GM19099 (cell line): ENCODE data around the gene CCDC88C.

Experiments used
- POLR2A ChIP-seq: IDR thresholded peaks from 3 replicates; pipeline ENCODE4 v1.6.1; 2011; ENCODE audit warnings: low read depth; ENCODE audit not compliant: insufficient read length; ENCODE audit errors: extremely low read depth

Gene CCDC88C

DNA sequence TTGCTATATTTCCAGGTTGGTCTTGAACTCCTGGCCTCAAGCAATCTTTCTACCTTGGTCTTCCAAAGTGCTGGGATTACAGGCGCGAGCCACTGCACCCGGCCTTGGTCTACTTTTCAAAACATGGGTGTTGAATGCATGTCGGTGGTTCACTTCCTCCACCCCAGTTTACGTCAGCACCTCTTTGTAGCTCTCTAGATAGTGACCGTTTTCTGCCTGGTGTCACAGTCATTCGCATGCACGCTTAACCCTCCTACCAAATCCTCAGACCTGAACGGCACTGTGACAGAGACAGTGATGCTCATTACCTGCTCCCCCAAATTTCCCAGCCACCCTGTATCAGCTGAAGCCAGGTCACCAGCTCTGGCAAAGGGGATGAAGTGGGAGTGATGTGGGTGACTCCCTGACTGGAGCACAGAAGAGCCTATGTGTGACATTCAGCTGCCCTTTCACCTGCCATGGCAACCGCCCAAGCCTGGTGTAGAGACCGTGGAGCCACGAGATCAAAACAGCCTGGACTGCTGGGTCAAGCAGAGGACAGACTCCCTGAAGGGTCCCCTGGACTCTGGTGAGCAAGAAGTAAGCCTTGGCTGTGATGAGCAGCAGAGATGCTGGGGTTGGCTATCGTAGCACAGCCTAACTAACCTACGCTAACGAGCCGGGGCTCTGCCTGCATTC is 106.9 kb downstream of the CCDC88C start:
- TF ChIP-seq POLR2A: no peak

DNA sequence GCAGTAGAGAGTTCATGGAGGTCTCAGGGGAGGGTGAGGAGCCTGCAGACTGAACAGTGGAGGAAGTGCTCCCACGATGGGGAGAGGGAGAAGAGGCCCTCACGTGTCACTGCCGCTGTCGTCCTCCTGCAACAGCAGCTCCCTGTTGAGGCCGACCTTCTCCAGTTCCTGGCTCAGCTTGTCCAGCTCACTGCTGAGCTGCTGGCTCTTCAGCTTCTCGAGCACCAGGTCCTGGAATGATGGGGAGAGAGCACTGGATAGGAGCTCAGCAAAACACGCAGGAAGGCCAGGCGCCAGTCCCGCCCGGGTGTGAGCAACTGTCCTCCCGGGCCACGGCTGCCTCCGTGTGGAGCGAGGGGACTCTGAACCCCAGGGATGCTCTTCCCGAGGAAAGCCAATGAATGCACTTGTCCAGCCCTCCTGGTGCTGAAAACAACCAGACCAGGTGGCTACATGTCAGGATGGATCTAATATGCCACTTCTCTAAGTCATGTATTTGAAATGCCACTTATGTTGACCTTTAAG is 107.8 kb downstream of the CCDC88C start:
- no peak for TF ChIP-seq POLR2A

DNA sequence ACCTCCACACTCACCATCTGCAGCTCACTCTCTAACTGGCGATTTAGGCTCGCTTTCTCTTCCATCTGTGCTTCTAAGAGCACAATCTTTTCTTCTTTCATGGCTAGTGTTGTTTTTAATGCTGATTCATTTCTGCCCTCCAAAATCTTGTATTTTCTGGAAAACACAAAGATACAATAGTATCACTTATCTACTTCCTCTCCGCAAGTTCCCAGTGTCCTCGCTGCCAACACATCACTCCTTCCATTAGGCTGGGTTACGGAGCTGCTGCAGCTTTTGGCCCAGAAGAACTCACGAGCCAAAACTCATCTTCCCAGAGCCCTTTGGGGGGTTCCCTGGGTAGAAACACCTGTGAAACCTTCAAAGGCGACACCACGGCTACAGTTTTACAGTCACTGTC is 109.3 kb downstream of the CCDC88C start:
- TF ChIP-seq POLR2A: no peak

DNA sequence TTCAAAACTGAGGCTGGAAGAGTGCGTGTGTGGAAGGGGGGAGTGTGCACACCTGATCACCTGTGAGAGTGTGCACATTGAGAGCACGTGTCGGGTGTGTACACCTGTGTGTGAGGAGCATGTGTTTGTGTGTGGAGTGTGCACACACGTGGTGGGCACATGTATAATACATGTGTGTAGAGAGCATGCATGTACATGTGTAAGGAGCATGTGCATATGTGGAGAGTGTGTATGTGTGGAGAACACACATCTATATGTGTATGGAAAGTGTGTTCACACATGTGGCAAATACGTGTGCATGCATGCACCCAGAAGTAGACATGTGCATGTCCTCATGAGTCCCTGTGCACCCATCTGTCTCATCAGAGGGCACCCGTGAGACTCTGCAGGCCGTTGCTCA is 110.0 kb downstream of the CCDC88C start:
- TF ChIP-seq POLR2A: no peak

DNA sequence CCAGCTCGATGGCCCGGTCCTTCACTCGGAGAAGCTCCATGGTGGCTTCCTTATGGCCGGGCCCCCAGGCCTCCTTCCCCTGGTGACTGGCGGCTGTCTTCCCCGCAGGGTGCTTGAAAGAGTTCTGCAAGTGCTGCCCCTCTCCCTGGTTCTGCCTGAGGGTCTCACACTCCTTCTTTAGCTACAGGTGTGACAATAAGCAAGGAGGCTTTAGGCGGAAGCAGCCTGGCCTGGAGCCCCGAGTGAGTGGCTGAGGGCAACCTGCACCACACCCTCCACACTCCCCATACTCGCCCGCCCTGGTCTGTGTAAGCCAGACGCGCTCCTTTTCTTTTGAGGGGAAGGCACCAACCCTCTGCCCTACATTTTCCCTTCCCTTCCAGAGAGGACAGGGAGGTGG is 110.6 kb downstream of the CCDC88C start:
- TF ChIP-seq POLR2A: no peak

DNA sequence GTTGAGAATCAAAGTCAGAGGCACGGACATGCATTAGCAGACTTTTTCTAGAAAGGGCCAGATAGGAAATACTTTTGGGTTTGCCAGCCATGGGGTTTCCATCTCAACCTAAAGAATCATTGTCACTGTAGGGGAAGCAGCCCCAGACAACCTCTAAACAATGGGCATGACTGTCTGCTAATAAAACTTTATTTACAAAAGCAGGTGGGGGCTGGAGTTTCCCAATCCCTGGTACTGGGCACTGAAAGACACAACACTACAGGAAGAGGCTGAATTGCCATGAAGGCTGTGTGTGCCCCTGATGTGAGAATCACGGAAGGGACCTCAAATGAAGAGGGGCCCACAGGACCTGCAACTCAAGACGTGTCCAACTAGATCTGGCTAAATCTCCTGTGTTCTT is 111.1 kb downstream of the CCDC88C start:
- no peak for TF ChIP-seq POLR2A

DNA sequence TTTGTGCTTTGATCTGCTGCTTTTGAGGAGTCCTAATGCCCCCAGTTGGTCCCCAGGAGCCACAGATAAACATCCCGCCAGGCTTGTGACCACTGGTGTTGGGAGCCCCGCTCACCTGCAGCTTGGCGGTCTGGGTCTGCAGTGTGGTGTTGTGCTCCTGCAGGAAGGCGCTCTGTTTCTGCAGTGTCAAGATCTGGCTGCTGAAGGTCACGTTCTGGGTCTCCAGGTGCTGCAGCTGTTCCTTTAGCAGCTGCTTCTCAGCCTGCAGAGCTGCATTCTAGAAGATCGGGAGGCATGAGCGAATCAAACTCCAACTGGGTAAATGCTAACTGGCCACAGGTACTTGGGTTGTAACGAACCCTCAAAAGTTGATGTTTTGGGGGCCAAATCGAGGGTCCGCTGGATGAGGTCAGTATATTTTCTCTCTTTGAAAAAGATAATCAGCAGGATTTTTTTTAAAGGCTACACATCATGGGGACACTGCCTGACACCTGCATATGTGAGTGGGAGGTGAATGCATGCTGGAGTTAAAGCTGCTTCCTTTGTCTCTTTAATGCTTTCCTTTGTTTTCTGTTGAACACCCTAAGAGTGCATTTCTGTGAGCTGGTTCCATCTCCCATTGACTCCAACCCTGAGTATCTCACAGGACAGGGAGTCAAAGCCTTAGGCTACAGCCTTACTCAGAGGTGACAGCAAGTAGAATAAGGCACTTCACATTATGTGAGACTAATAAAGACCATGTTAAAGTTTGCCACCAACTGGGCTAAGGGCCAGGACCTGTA is 111.8 kb downstream of the CCDC88C start:
- no peak for TF ChIP-seq POLR2A

DNA sequence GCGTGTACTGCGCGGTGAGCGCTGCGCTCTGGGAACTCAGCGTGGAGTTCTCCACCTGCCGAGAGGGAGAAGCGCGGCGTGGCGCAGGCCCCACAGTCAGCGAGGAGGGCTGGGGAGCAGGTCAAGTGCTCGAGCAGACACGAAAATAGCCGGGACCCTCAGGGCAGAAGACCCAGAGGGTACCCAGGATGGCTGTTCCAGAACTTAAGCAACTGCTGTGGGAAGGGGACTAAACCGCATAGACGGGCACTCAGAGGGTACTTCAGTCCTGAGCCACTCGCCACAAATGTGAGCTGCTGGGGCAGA is 113.7 kb downstream of the CCDC88C start:
- no peak for TF ChIP-seq POLR2A

DNA sequence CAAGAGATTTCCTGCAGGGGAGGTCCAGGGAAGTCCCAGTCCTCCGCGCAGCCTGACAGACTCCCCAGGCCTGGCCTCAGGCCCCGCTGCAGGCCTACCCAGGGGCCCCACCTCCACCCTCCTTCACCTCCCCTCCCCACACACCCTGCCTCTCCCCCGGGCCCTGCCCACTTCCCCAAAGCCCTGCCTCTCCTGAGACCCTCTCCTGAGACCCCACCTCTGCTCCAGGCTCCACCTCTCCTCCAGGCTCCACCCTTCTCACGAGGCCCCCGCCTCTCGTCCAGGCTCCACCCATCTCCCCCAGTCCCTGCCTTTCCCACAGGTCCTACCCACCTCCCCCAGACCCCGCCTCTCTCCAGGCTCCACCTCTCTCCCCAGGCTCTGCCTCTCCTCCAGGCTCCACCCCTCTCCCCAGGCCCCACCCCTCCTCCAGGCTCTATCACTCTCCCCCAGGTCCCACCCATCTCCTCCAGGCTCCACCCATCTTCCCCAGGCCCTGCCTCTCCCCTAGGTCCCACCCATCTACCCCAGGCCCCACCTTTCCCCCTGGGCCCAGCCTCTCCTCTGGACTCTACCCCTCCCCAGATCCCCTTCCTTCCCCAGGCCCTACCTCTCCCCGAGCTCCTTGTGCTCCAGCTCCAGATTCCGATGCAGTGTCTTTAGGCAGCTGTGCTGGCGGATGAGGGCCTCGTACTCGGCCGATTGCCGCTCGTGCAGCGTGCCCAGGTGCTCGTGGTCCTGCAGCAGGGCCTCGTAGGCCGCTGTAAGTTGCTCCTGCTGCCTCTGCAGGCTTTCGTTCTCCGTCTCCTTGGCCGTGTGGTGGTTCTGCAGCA is 114.3 kb downstream of the CCDC88C start:
- peak; percentile 26 for TF ChIP-seq POLR2A

DNA sequence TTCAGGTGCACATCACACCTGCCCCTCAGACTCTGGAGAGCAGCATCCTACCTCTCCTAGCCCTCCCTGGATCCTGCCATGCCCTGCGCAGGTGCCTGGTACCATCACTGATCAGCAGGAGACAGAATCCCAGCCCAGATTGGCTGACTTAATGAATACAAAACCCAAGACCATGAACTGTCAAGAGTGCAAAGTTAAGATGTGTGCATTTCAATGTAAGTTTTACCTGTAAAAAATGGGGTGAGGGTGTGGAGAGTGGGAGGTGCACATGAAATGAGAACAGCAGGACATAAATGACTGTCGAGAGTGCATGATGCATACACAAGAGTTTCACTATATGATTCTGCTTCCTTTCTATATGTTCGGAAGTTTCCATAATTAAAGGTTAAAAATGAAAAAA is 115.2 kb downstream of the CCDC88C start:
- no peak for TF ChIP-seq POLR2A

DNA sequence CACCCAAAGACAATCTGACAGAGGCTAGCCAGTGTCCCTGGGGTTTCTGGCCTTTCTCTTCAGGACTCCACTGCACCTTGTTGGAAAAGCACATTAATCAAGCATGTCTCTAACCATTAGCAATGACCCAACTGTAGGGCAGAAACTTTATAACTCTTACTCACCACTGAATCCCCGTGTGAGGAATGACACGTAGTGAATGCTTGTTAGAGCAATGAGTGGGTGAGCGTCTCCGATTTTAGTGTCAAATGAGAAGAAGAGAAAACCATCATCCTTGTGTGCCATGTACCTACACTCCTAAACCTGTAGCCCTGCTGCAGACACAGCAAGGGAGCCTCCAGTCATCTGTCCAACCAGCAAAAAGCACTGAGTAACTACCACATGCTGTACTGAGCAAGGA is 116.7 kb downstream of the CCDC88C start:
- no peak for TF ChIP-seq POLR2A

DNA sequence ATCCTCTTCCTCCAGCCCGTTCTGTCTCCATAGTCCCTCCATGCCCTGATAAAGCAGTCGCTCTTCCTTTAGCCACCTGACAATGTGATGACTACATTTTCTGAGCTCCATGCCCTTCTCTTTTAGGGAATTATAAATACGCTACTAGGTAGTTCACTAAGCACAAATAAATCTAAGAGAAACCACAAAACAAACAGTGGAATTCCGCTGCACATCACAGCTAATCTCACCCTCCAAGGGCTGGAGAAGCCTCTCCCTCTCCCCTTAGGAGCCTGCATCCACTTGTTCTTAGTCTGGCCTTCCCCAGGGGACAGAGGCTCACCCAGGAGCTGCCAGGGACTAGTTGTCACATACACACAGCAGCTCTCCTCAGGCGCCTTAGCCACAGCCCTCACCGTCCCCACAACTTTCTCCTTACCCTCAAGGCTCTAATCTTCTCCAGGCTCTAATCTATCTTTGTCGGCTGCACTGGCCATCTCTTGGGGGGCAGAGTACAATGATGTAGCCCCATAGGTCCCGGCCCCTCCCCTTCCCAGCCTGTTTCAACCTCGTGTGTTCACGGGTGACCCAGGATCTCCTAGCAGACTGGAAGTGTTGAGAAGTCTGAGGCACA is 117.2 kb downstream of the CCDC88C start:
- TF ChIP-seq POLR2A: no peak

DNA sequence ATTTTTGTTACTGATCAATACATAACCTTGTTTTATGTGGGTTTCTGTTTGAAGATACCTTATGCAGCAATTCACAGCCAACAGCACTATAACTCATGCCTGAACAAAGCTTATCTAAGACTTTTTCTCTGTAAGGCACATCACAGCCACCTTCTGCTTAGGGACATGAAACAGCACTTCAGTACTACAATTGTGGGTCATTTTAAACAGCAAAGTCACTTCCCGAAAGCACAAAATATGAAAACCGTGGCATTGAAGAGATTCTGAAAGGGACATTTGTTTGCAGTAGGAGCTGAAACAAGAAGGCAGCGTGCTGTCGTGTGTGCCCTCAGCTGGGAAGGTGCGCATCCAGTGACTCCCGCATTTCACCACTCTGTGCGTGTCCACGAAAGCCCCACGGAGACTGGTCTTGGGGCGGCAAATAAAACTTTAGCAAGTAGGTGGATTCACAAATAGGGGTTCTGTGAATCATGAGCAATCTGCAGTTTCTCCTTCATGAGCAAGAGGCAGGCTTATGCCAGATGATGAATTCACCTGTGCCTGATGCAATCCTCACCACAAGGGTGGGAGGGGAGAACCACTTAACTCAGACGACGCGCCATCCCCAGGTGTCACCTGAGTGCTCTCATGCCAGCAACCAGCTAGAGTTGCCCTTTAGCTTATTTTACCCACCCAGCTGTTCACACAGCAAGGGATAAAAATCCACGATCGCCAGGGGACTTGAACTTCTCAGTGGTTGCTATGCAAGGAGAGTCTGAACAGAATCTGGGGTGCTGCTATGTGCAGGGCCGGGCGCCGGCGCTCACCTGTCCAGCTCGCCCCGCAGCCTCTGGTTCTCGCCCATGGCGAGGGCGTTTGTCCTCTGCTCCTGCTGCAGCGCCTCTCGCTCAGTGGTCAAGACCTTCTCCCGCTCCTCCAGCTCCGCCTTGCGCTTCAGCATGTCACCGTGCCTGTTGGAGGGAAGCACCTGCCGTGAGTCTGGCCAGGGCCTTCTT is 118.2 kb downstream of the CCDC88C start:
- TF ChIP-seq POLR2A: no peak

DNA sequence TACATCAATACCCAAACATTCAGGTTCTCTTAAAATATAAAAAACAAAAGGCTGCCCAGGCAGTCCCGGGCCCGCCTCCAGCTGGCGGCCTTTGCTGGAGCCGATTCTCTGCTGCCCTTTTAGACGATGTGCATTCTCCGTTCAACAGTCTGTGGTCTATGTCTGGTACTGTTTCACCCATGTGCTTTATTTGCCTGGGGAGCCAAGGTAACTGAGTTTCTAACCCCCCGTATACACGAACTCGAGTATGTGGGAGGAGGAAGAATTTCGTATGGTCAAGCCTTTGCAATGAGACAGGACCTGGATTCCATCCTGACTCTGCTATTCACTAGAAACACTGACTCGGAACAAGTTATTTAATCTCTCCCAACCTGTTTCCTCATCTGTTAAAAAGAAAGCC is 119.0 kb downstream of the CCDC88C start:
- no peak for TF ChIP-seq POLR2A
